KG1 (cell line): Measurements from ENCODE around the gene CYBC1.
A peak's percentile ranks its signal among the peaks of the same experiment; 100 is the strongest.
"Not testable (repeated sequence)": the region's sequence is repeated elsewhere in the genome, so short reads cannot be mapped to it uniquely, and the experiment has no call there.

Experiments used
- DNase-seq: peaks from one replicate; lab custom pipeline; 2025; lab: John Stamatoyannopoulos, UW

CYBC1 gene

DNA sequence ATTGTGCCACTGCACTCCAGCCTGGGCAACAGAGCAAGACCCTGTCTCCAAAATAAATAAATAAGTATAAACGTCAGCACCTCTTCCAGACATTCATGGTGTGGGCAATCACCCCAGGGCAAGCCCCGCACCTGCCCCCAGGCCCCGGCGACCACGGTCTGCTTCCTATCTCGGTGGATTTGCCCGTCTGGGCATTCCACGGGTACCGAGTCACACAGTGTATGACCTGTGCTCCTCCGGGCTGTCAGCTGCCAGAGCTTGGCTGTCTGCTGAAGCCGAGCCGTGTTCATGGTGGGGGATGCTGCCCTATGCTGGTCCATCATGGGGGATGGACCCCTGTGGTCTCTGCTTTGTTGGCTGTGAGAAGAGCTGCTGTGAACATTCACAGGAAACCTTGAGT lies 15.4 kb downstream of the CYBC1 start:
- DNase-seq = no peak

DNA sequence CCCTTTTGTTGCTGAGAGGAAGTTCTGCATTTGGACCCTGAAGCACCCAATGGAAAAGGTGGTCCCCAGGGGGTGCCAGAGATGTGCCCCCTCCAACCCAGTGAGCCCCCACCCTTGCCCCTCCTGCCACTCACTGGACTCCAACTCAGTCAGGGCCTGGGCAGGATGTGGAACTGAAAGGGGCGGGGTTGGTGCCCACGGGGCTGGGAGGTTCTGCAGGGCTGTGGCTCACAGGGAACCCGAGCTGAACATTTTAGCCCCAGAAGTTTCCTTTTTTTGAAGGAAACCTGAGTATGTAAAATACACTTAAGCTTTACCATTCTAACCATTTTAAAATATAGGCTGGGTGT lies 16.4 kb downstream of the CYBC1 start:
- no peak for DNase-seq

DNA sequence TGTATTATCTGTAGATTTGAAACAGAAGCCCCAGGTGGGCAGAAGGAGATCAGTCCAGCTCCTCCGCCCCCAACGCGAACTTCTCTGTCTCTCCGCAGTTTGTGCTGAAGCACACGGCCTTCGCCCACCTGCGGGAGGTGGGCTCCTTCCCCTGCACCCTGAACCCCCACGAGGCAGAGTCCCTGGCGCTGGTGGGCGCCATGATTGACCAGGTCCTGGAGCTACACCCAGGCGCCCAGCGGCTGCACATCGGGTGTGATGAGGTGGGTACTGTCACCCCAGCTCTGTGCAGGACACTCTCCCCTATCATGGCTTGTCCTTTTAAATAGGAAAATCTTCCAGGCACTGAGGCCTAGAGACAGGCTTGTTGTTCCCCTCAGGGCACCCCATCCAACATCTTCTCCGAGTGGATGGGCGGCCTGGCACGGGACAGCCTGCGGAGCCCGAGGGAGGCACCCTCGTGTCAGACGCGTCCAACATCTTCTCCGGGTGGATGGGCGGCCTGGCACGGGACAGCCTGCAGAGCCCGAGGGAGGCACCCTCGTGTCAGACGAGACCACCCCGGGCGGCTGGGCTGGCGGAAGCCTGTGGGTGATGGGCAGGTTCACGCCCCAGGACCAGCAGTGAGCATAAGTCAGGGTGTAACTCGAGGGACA lies 16.9 kb downstream of the CYBC1 start:
- DNase-seq = no peak

DNA sequence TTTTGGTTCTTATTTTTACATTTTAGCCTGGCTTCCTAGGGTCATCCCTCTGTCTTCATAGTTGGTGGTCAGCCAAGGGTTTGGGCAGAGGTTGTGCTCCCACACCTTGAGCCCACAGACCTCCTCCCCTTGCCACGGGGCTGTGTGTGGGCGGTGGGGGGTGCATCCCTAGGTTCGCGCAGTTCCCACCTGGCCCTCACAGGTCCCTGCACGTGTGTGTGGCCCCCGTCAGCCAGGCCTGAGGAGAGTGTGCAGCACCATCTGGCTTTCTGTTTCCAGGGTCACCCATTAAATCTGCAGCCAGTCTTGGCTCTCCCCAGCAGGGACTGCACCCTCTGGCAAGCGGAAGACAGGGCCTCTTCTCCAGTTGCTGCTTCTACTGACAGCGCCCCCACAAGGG lies 18.5 kb downstream of the CYBC1 start:
- no peak for DNase-seq

DNA sequence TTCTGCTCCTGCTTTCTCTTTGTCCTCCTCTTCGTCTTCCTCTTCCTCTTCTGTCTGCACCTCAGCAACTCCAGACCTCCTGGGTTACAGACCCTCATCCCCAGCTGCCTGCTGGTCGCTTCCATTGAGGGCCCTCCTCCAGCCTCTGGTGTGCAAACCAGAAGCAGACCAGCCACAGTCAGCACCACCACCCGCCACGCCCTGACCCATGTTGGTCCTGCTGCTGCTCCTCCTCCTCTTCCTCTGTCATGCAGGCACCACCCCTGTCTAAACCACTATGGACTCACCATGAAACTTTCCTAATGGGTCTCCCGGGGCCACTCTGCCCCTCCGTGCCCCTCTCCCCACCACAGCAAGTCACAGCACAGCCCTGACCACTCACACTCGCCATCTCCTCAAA lies 20.7 kb downstream of the CYBC1 start:
- no peak for DNase-seq

DNA sequence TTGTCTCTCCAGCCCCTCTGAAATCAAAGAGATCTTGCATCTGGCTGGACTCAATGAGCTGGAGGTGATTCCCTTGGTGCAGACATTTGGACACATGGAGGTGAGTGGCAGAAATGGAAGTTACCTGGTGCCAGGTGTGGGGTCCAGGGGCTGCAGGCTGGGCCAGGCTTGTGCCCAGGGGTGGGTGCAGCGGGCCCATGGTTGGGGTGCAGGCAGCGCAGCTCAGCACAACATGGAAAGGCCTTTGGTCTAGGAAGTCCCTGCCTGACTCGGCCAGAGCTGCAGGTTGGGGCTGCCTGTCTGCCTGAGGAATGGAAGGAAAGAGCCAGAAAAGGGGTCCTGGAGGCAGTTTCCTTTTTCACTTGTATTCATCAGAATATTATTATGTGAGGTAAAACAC lies 22.0 kb downstream of the CYBC1 start:
- no peak for DNase-seq

GRCh38 chr17:82424863-82425159 lies 25.7 kb downstream of the CYBC1 start:
- DNase-seq = no peak

DNA sequence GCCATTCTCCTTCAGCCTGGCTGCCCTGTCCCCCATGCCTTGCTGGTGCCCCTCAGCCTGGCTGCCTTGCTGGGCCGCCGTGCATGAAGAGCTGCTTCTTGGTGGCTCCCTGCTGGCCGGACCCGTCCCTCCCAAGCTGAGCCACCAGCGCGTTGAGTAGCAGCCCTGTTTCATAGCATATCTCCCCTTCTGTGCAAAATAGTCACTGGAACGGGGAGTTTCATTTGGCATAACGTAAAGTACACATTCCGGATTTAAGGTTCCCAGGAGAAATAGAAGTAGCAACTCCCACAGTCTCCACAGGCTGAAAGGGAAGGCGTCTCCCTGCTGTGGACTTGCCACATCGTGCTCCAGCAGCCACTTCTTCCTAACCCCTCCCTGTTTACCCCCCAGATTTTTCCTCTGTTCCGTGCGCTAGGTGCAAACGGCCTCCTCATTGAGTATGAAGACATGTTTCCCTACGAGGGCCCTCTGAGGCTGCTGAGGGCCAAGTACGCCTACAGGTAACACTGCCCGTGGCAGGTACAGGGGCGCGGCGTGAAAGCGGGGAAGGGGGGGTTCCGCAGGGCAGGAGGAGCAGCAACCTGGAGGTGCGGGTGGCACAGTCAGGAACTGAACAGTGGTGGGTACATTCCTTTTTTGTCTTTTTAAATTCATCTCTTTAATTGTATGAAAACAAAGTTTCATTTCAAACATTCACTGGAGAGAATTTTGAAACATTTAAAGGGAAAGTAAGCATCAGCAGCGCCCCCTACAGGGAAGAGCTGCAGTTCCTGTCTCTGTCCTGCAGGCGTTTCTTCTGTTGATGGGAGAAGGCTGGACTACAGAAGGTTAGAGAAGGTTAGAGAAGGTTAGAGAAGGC lies 26.3 kb downstream of the CYBC1 start:
- peak; percentile 30 for DNase-seq

DNA sequence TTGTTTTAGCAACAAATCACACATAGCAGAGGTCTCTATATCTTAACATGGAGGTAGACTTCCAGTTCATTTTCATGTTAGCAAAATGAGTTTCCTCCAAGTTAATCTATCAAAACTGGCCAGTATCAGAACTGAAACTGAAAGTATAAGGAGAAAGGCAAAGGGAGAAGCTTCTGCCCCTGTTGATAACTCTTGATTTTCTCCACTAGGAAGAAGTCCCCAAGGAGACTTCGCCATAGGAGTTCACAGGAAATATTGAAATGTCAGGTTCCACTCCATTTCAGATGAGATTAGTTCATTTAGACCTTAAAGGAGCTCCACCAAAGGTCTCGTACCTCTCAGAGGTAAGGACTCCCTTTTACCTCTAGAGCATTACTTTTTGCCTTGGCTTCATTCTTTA lies 31.0 kb downstream of the CYBC1 start:
- no peak for DNase-seq

DNA sequence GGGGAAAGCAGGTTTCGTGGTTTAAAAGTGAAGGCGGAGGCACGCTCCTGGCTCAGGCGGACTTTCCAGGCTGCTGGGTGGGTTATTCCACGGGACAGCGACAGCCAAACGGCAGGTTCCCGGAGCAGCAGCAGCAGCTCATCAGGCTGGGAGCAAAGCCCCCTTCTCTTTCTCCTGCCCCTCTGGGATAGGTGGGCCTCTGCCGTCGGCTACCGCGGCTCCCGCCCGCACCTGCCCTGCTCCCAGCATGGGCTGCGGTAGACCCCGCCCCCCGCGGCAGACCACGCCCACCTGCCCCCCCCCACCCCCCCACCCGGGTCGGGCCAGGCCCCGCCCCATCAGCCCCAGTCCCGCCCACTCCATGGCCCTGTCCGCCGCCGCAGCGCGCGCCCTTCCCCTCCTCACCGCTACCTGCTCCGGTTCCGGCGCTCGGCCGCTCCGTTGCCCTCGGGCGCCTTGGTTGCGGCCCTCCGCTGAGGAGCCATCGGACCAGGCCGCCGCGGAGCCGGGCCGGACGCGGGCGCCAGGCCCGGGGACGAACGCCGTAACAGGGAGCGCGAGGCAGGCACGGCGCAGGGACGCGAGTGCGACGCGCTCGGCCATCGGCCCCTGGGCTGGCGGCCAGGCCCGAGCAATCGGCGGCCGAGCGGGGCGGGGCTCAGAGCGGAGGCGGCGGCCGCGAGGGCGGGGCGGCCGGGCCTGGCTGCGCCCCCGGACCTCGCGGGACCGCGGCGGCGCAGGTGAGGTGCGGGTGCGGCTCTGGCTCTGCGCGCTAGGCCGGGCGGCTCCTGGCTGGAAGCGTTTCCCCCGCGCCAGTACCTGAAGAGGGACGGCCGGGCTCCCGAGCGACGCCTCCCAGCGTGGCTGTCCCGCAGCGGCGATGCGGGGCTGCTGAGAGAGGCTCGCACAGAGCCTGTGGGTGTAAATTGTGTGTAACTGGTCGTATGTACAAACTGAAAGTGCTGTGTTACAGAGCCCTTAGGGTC lies 32.3 kb downstream of the CYBC1 start, which contains the start of the genes HEXD and OGFOD3:
HEXD (plus strand) TSS at position 347 of the 986 bp plus-strand sequence. CDS start 1,453 bp downstream, outside the sequence.
OGFOD3 (minus strand) TSS at position 586 of the 986 bp plus-strand sequence; CDS start at position 485, 101 bp downstream.
- DNase-seq = peak; percentile 62

GRCh38 chr17:82416771-82417170 lies 33.8 kb downstream of the CYBC1 start:
- no peak for DNase-seq

DNA sequence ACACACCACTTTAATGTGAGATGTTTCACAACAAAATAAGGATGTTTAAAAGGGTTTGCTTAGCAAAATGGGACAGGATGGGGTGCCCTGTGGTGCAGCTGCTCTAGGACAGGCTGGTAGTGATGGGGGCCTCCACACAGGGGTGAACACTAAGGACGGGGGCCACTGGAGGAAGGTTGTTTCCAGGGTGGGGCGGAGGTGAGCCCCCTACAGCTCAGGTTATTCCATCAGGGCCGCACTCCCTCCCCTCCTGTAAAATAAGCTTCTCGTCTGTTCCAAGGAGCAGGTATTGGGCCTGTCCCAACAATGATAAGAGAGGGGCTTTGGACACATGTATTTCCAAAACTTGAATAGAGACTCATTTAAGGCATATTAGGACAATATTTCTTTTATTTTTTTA lies 34.3 kb downstream of the CYBC1 start:
- no peak for DNase-seq

GRCh38 chr17:82415786-82416185 lies 34.8 kb downstream of the CYBC1 start:
- DNase-seq = no peak

GRCh38 chr17:82415336-82415735 lies 35.2 kb downstream of the CYBC1 start:
- no peak for DNase-seq

DNA sequence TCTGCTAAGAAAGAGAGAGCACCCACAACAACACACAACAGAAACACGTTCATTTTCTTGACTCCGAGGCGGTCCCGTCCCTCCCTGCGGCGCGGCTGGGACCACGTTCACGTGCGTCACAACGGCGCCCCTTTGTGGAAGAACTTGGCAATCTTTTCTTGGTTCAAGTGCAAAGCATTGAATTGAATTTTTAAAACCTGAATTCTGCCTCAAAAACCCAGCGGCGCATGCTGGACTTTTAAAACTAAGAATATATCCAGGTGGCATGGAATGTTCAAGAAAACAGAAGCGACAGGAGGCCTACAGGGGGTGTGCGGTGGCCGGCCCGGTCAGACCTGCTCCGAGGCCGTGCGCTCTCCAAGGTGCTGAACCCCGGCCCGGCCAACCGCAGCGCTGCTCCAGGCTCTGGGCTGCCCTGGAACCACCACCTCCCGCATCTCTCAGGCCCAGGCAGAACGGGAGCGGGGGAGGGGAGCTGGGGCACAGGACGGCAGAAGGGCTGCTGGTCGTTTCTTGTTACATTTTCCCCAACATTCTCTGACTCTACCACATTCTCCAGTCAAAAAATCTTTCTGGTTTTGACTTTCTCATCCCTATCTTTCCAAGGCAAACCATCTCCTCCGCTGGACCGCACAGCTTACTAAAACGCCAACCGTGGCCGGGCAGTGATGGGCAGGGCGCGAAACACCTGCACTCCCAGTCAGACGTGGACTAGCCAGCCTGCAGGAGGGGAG lies 35.8 kb downstream of the CYBC1 start:
- DNase-seq = no peak

- DNase-seq = no peak
Measured at GRCh38 chr17:82412535-82413520, 37.7 kb downstream of the CYBC1 start.

- not testable (repeated sequence) for DNase-seq
Measured at GRCh38 chr17:82412081-82412480, 38.5 kb downstream of the CYBC1 start.

GRCh38 chr17:82411396-82412053 lies 39.0 kb downstream of the CYBC1 start:
- DNase-seq = no peak

- no peak for DNase-seq
Measured at GRCh38 chr17:82410014-82410716, 40.4 kb downstream of the CYBC1 start.
